Keratinocyte (primary cell): ENCODE data around the gene MYH6. TPM values are rescaled to one million over a fixed set of nuclear protein-coding genes. Genes with fewer than 3 reads are reported as not detected.

Experiments used
- DNase-seq: peaks from one replicate; pipeline ENCODE4 v3.0.0-alpha.2; 2011; ENCODE audit warnings: low read depth, missing footprints, low spot score
- FAIRE-seq: peaks from 2 replicates; lab custom pipeline; 2011; peaks lifted over from hg19 to GRCh38; lab: Jason Lieb, UNC
- H2AFZ ChIP-seq: 2 replicates; pipeline ENCODE4 v1.6.0; 2012; ENCODE audit warnings: low read length, control low read depth, inconsistent platforms; ENCODE audit not compliant: control insufficient read depth
- H3K27ac ChIP-seq: 2 replicates; pipeline ENCODE4 v1.5.1; 2011; ENCODE audit warnings: low read length; ENCODE audit not compliant: control insufficient read depth, insufficient read depth
- H3K27me3 ChIP-seq: 3 replicates; pipeline ENCODE4 v1.6.0; 2011; ENCODE audit warnings: low read length; ENCODE audit not compliant: control insufficient read depth, insufficient read depth; ENCODE audit errors: extremely low read depth
- H3K36me3 ChIP-seq, 2 experiments: 2 replicates in 1 of 2; 3 replicates in 1 of 2; pipeline ENCODE4 v1.5.1; 2011; ENCODE audit warnings: low read length in 2 of 2, mild to moderate bottlenecking in 1 of 2; ENCODE audit not compliant: control insufficient read depth in 2 of 2, insufficient read depth in 2 of 2; ENCODE audit errors: extremely low read depth in 1 of 2
- H3K4me1 ChIP-seq: 3 replicates; pipeline ENCODE4 v1.5.1; 2011; ENCODE audit warnings: low read length; ENCODE audit not compliant: control insufficient read depth, insufficient read depth; ENCODE audit errors: extremely low read depth
- H3K4me2 ChIP-seq: 3 replicates; pipeline ENCODE4 v1.6.0; 2011; ENCODE audit warnings: low read depth, low read length; ENCODE audit not compliant: control insufficient read depth, insufficient read depth; ENCODE audit errors: extremely low read depth
- H3K4me3 ChIP-seq, 3 experiments: fragments of 200-600 bp in 1 of 3; sonication (generic) in 1 of 3; 2 replicates in 2 of 3; 3 replicates in 1 of 3; pipeline ENCODE4 v1.5.1; 2011 to 2016; ENCODE audit warnings: low read length in 3 of 3, mild to moderate bottlenecking in 3 of 3, control low read depth in 2 of 3, inconsistent platforms in 1 of 3, low read depth in 1 of 3, mixed read lengths in 1 of 3, mixed run types in 1 of 3, moderate library complexity in 1 of 3; ENCODE audit not compliant: control insufficient read depth in 2 of 3, insufficient read depth in 2 of 3; ENCODE audit errors: extremely low read depth in 1 of 3
- H3K79me2 ChIP-seq: 2 replicates; pipeline ENCODE4 v1.6.0; 2012; ENCODE audit warnings: low read length; ENCODE audit not compliant: control insufficient read depth, insufficient read depth
- H3K9ac ChIP-seq: 3 replicates; pipeline ENCODE4 v1.6.0; 2011; ENCODE audit warnings: low read length; ENCODE audit not compliant: control insufficient read depth, insufficient read depth; ENCODE audit errors: extremely low read depth
- H3K9me1 ChIP-seq: 3 replicates; pipeline ENCODE4 v1.6.0; 2011; ENCODE audit warnings: low read length; ENCODE audit not compliant: control insufficient read depth, insufficient read depth; ENCODE audit errors: extremely low read depth
- H3K9me3 ChIP-seq: 2 replicates; pipeline ENCODE4 v1.5.1; 2012; ENCODE audit warnings: low read depth, low read length; ENCODE audit not compliant: control insufficient read depth
- H4K20me1 ChIP-seq: 3 replicates; pipeline ENCODE4 v1.6.0; 2011; ENCODE audit warnings: low read length; ENCODE audit not compliant: control insufficient read depth, insufficient read depth; ENCODE audit errors: extremely low read depth
- CTCF ChIP-seq, 3 experiments: IDR thresholded peaks in 1 of 3; conservative IDR thresholded peaks in 1 of 3; optimal IDR thresholded peaks in 1 of 3; 2 replicates in 2 of 3; 3 replicates in 1 of 3; pipeline versions ENCODE3 to v1.5.1; 2011; ENCODE audit warnings: low read length in 3 of 3, mild to moderate bottlenecking in 3 of 3, moderate library complexity in 2 of 3, control low read depth in 1 of 3, inconsistent platforms in 1 of 3; ENCODE audit not compliant: insufficient read depth in 2 of 3; ENCODE audit errors: extremely low read depth in 1 of 3
- EZH2 ChIP-seq: IDR thresholded peaks from one replicate; pipeline ENCODE4 v1.6.1; 2012; ENCODE audit warnings: inconsistent platforms, mild to moderate bottlenecking, low read length, moderate library complexity
- dilution Hi-C: fragments of 300-500 bp; cut with MboI; formaldehyde crosslinking; loops from one replicate; pipeline ENCODE4 v1.7.0; 2020; ENCODE audit warnings: low sequenced_read_pairs; ENCODE audit not compliant: extremely low pct_ligation_motif_present
- polyA plus RNA-seq, 5 experiments: library from polyadenylated mRNA; depleted of rRNA in 3 of 5; stranded (reverse) in 3 of 5; stranded (forward) in 1 of 5; unstranded in 1 of 5; fragments of >200 nt; gene quantifications; 1 replicate in 1 of 5; 2 replicates in 3 of 5; 3 replicates in 1 of 5; pipeline versions ENCODE4 v1.2.1 to v1.2.3, GENCODE V29; 2011 to 2012; ENCODE audit warnings: missing spikeins in 2 of 5, low read depth in 1 of 5, low replicate concordance in 1 of 5

MYH6 gene
- polyA plus RNA-seq, 1 donor (not counting 4 experiments of a cell fraction or from before 2014, with no cell fraction given), result not detected

- no peak for FAIRE-seq
- Histone ChIP-seq H3K4me3 (no peak overlapping the region), H3K9me3 (no peaks in the 10 kb centered on the region), H3K9ac (no peak overlapping the region), H3K9me1 (no peaks in the 10 kb centered on the region), H3K4me1 (peaks cover 5% of the 10 kb centered on the region), H3K27ac (no peak overlapping the region), H2AFZ (no peak overlapping the region), H3K36me3 (no peaks in the 10 kb centered on the region), H4K20me1 (no peaks in the 10 kb centered on the region), H3K4me2 (no peak overlapping the region), H3K79me2 (no peaks in the 10 kb centered on the region), H3K27me3 (peaks cover 4% of the 10 kb centered on the region)
- dilution Hi-C loops, result no loop called here
- TF ChIP-seq EZH2 (no peak), CTCF (optimal IDR thresholded peaks at IDR 0.05 in 1 of 3, IDR thresholded peaks at IDR 0.05 in 1 of 3, conservative IDR thresholded peaks at IDR 0.05 in 1 of 3; ENCODE audit: extremely low read depth in 1 of 3, insufficient read depth in 2 of 3, low read length in 3 of 3) (no peak)
- no peak for DNase-seq
Measured at GRCh38 chr14:23443881-23444280, 35.8 kb upstream of the MYH6 start.

DNA sequence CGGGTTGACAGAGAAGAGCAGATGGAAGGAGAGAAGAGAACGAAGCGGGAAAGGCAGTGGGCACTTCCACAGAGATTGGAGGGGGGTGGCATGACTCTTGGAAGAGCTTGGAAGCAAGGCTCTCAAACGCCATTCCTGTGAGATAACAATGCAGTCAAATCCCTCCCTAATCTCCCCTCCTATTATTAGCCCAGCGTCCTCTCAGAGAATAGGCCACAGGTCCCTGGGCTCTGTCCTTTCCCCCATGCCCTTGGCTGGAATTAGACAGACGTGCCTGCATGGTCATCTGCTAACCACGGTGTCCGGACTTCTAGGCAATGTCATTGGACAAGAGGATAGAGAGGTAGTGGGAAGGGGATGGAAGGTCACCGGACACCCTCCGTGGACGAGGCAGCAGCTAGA, 35.3 kb upstream of the MYH6 start:
- Histone ChIP-seq H4K20me1 (no peaks in the 10 kb centered on the region), H3K9me1 (no peaks in the 10 kb centered on the region), H3K9ac (no peak overlapping the region), H3K36me3 (no peaks in the 10 kb centered on the region), H3K9me3 (no peaks in the 10 kb centered on the region), H3K4me3 (no peak overlapping the region), H2AFZ (no peak overlapping the region), H3K4me1 (peaks cover 5% of the 10 kb centered on the region), H3K27ac (no peak overlapping the region), H3K27me3 (peaks cover 4% of the 10 kb centered on the region), H3K79me2 (no peaks in the 10 kb centered on the region), H3K4me2 (no peak overlapping the region)
- FAIRE-seq (no peak), DNase-seq (no peak)
- TF ChIP-seq EZH2 (no peak), CTCF (optimal IDR thresholded peaks at IDR 0.05 in 1 of 3, IDR thresholded peaks at IDR 0.05 in 1 of 3, conservative IDR thresholded peaks at IDR 0.05 in 1 of 3; ENCODE audit: extremely low read depth in 1 of 3, insufficient read depth in 2 of 3, low read length in 3 of 3) (no peak)
- dilution Hi-C loops, result no loop called here
